UCSD-AML1 (cell line): ENCODE results near the gene RAB40A.
"Not testable (repeated sequence)": the region's sequence is repeated elsewhere in the genome, so short reads cannot be mapped to it uniquely, and the experiment has no call there.

Experiments
- DNase-seq: peaks from one replicate; lab custom pipeline; 2025; ENCODE audit not compliant: unreplicated experiment; lab: John Stamatoyannopoulos, UW

The RAB40A gene

DNA sequence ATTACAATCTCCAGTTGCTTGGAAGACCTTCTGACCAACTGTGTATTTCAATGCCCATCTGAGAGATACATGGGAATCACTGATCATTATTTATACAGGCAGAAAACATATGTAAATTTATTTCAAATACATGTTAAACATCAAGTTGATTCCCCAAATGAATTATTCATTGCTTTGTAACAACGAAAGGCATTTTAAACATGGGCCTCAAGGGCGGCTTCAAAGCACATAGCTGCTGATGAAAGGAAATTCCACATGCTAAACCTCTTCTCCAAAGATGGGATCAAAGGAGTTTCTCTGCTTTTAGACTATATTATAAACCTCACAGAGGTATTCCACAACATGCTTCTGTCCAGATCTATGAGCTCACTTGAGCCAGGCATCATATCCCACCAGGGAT is 4.3 kb upstream of the RAB40A start:
- no peak for DNase-seq

DNA sequence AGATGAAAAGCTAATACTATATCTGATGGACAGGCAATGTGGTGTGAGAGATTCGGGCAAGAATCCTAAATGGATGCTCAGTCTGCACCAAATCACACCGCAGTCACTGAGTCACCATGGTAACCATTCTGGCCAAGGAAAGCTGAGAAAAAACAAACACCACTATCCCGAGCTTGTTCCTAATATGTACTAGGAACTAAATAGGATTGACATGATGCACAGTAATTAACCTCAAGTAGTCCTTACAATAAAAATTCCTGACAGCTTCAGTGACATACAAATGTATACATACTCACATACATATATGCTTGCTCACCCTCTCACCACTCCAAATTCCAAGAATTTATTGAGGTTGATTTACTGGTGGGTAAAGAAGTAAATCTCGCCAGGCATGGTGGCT is 1.1 kb upstream of the RAB40A start:
- DNase-seq, result no peak

- DNase-seq, result no peak
Observed at GRCh38 chrX:103518571-103518970, 718 bp downstream of the RAB40A start.

GRCh38 chrX:103517246-103517645 is 2.0 kb downstream of the RAB40A start:
- DNase-seq, result no peak

- no peak for DNase-seq
Observed at GRCh38 chrX:103513476-103514108, 5.7 kb downstream of the RAB40A start.

- no peak for DNase-seq
Observed at GRCh38 chrX:103513067-103513466, 6.2 kb downstream of the RAB40A start.

DNA sequence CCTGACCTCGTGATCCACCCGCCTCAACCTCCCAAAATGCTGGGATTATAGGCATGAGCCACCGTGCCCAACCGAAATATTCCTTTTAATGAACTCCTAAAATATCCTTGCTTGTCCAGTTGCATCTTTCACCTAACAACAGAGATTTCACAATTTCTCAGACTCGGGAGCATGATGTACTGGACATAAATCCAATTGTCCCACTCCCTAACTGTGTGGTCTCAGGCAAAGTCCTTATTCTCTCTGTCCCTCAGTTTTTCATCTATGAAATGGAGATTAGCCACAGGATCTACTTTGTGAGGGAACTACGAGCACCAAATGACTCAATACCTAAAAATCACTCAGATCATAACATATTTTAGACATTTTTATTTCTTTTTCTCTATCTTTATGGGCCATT is 9.3 kb downstream of the RAB40A start:
- DNase-seq, result no peak

GRCh38 chrX:103503853-103504207 is 15.5 kb downstream of the RAB40A start:
- no peak for DNase-seq

GRCh38 chrX:103503163-103503852 is 16.0 kb downstream of the RAB40A start:
- DNase-seq, result no peak

- DNase-seq, result no peak
Observed at GRCh38 chrX:103498786-103499185, 20.5 kb downstream of the RAB40A start.

DNA sequence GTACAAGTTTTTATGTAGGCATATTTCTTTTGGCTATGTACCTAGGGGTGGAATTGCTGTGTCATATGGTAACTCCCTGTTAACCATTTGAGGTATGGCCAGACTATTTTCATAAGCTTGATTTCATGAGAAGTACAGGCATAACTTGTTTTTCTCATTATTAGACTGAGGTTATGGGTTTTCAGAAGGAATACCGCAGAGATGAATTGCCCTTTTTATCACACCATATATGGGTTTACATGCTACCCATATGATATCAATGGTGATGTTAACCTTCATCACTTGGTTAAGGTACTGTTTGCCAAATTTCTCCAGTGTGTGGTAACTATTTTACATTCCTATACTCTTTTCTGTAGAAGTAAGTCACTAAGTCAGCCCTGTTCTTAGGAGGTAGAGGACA is 23.5 kb downstream of the RAB40A start:
- no peak for DNase-seq

GRCh38 chrX:103493578-103493977 is 25.7 kb downstream of the RAB40A start:
- DNase-seq, result not testable (repeated sequence)

DNA sequence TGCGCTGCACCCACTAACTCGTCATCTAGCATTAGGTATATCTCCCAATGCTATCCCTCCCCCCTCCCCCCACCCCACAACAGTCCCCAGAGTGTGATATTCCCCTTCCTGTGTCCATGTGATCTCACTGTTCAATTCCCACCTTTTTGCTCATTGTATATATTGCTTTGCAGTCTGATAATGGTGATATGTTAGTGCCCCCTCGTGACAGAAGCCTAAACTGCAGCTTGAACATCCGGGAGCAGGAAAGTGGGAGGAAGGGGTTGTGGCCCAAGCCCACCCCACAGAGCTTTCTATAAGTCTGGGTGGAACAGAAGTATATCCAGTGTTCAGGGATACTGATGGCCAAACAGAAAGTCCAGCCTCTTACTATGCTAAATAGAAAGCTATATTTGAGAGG is 29.6 kb downstream of the RAB40A start:
- peak; percentile 36 for DNase-seq

GRCh38 chrX:103488794-103489193 is 30.5 kb downstream of the RAB40A start:
- DNase-seq, result no peak

DNA sequence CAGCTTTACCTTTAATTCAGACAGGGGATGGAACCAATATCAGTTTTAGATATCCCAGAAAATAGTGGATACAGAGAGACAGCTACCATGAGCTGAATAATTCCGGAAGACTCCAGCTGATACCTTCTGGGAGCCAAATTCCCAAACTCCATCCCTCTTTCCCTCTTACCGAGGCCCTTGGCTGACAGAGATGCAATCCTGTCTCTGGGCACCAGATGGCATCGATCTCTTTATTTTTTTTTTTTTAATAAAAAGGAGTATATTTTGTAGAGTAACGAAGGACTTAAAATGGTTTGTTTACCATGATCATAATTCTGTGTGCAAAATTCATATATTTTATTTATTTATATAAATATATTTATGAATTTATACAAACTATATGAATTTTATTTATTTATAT is 31.0 kb downstream of the RAB40A start:
- DNase-seq, result no peak

DNA sequence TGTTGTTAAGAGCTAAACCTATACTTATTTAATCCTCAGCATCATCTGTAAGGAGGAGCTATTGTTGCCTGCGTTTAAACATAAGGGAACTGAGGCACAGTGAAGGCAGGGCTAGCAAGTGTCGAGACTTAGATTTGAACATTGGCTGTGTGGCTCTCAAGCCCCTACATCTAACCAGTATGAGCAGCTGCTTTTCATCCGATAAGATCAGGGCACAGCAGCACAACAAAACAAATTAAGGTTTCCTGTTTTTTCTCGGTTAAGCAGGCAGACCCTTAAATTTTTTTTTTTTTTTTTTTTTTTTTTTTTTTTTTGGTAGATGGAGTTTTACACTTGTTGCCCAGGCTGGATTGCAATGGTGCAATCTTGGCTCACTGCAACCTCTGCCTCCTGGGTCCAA is 35.6 kb downstream of the RAB40A start:
- no peak for DNase-seq

DNA sequence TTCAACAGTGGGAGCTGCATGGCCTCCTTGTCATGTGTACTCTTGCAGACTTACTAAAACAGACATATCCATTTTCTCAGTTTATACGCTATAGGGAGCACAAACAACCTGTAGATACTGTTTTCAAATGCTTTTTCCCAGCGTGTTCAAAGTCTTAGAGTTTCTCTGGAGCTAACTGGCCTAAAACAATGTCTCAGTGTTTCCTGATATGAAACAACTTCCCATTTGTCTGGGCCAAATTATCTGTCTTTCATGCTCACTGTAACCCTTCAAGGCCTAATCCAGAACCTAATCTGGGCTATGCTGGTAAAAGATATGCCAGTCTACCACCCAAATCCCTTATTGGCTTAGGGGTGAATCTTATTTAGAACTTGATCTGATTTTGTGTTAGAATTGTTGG is 38.8 kb downstream of the RAB40A start:
- DNase-seq, result no peak

GRCh38 chrX:103477496-103477895 is 41.8 kb downstream of the RAB40A start:
- DNase-seq, result no peak

GRCh38 chrX:103475381-103475780 is 43.9 kb downstream of the RAB40A start:
- no peak for DNase-seq

DNA sequence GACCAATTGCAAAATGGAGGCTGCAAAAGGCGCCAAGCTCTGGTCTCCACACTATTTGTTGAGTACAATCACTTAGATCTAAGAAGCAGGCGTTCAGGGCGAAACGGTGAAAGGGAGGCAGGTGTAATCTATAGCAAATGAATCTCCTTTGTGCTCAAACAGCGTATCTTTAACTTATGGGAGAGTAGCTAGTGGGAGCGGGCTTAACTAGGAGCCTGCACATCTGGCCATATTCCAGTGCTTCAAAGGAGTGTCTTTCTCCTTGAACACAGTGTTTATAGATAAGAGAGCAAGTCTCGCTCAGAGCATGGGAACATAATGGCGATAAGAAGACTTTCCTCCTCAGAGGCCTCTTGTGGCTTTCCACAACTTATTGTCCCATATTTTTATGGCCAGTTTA is 49.3 kb downstream of the RAB40A start:
- DNase-seq, result not testable (repeated sequence)

- no peak for DNase-seq
Observed at GRCh38 chrX:103467887-103468286, 51.4 kb downstream of the RAB40A start.

GRCh38 chrX:103467156-103467555 is 52.1 kb downstream of the RAB40A start:
- DNase-seq, result no peak

DNA sequence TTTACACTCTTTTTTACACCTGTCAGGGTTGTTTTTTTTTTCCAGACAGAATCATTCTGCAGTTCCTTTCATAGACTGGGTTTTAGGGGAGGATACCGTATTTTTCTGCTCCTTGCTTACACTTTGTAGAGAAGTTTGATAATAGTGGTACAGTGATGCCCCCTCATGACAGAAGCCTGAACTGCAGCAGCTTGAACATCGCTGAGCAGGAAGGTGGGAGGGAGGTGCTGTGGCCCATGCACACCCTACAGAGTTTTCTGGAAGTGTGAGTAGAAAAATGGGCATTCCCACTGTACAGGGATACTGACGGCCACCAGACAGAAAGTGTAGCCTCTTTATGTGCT is 54.5 kb downstream of the RAB40A start:
- DNase-seq, result peak; percentile 71
